ENCODE data around the gene CARD11. TPM values are rescaled to one million over a fixed set of nuclear protein-coding genes. Genes with fewer than 3 reads are reported as not detected.

The CARD11 gene
- total RNA-seq, 4 donors from 2014 or later: 0.26 to 2.0 (median 0.70) TPM

GRCh38 chr7:2929321-2930201, 114.1 kb downstream of the CARD11 start:
- 64% methylated on average over 22 of the region's 26 CpGs for WGBS
- H3K27ac ChIP-seq (replicated peaks in 1 of 4): no peak overlapping the region
- no peaks in the 10 kb centered on the region for H3K9me3 ChIP-seq
- intact Hi-C loops (cut with DNase I): no loop called here
- no peaks in the 10 kb centered on the region for H3K4me1 ChIP-seq
- peaks cover 0 to 56% (median 2%) of the 10 kb centered on the region in 4 donors for H3K27me3 ChIP-seq
- no peaks in the 10 kb centered on the region for H3K36me3 ChIP-seq
- no peak overlapping the region for H3K4me3 ChIP-seq
- DNase-seq (ENCODE audit: extremely low spot score): no peak
- TF ChIP-seq CTCF (IDR thresholded peaks at IDR 0.05) (no peak), POLR2A (IDR thresholded peaks at IDR 0.05; ENCODE audit: low read depth) (no peak), POLR2AphosphoS5 (IDR thresholded peaks at IDR 0.05) (no peak), EP300 (IDR thresholded peaks at IDR 0.05) (no peak)

GRCh38 chr7:2928613-2929311, 114.9 kb downstream of the CARD11 start:
- Histone ChIP-seq H3K9me3 (no peaks in the 10 kb centered on the region), H3K4me1 (no peaks in the 10 kb centered on the region), H3K27me3 (peaks cover 0 to 59% (median 2%) of the 10 kb centered on the region in 4 donors), H3K27ac (replicated peaks in 1 of 4) (no peak overlapping the region), H3K4me3 (no peak overlapping the region), H3K36me3 (no peaks in the 10 kb centered on the region)
- no peak for TF ChIP-seq POLR2A (IDR thresholded peaks at IDR 0.05; ENCODE audit: low read depth)
- no peak for TF ChIP-seq CTCF (IDR thresholded peaks at IDR 0.05)
- TF ChIP-seq POLR2AphosphoS5 (IDR thresholded peaks at IDR 0.05): no peak
- TF ChIP-seq EP300 (IDR thresholded peaks at IDR 0.05): no peak
- 89% methylated on average over 10 of the region's 35 CpGs for WGBS
- intact Hi-C loops (cut with DNase I): no loop called here
- no peak for DNase-seq (ENCODE audit: extremely low spot score)

- TF ChIP-seq CTCF (IDR thresholded peaks at IDR 0.05) (no peak), EP300 (IDR thresholded peaks at IDR 0.05) (no peak), POLR2AphosphoS5 (IDR thresholded peaks at IDR 0.05) (no peak), POLR2A (IDR thresholded peaks at IDR 0.05; ENCODE audit: low read depth) (no peak)
- H3K27me3 ChIP-seq: peaks cover 0 to 64% (median 2%) of the 10 kb centered on the region in 4 donors
- H3K4me1 ChIP-seq: no peaks in the 10 kb centered on the region
- H3K36me3 ChIP-seq: no peaks in the 10 kb centered on the region
- intact Hi-C loops (cut with DNase I): no loop called here
- no peak overlapping the region for H3K27ac ChIP-seq (replicated peaks in 1 of 4)
- no peak overlapping the region for H3K4me3 ChIP-seq
- no peaks in the 10 kb centered on the region for H3K9me3 ChIP-seq
- no peak for DNase-seq (ENCODE audit: extremely low spot score)
- WGBS: 96% methylated on average over 5 of the region's 10 CpGs
Observed at GRCh38 chr7:2928256-2928612, 115.4 kb downstream of the CARD11 start.

GRCh38 chr7:2927592-2927991, 116.1 kb downstream of the CARD11 start:
- peaks cover 0 to 66% (median 2%) of the 10 kb centered on the region in 4 donors for H3K27me3 ChIP-seq
- no peak for DNase-seq (ENCODE audit: extremely low spot score)
- H3K4me3 ChIP-seq: no peak overlapping the region
- no peaks in the 10 kb centered on the region for H3K4me1 ChIP-seq
- no peaks in the 10 kb centered on the region for H3K9me3 ChIP-seq
- WGBS: 83% methylated on average over 6 of the region's 7 CpGs
- intact Hi-C loops (cut with DNase I): no loop called here
- no peak overlapping the region for H3K27ac ChIP-seq (replicated peaks in 1 of 4)
- no peaks in the 10 kb centered on the region for H3K36me3 ChIP-seq
- TF ChIP-seq EP300 (IDR thresholded peaks at IDR 0.05) (no peak), POLR2A (IDR thresholded peaks at IDR 0.05; ENCODE audit: low read depth) (no peak), POLR2AphosphoS5 (IDR thresholded peaks at IDR 0.05) (no peak), CTCF (IDR thresholded peaks at IDR 0.05) (no peak)

Measured in esophagus muscularis mucosa (tissue), 4 donors.